PC-9 (cell line): Measurements from ENCODE around the gene ME3. TPM values are rescaled to one million over a fixed set of nuclear protein-coding genes. Genes with fewer than 3 reads are reported as not detected.

Source experiments
- BruUV-seq: library from RNA; stranded (reverse); fragments of 400-500 nt; replicated peaks from 2 replicates; lab custom pipeline; 2021; lab: Mats Ljungman, UMichigan
- CTCF ChIA-PET: fragments of 300-600 bp; sonication (Branson Sonifier 250); formaldehyde crosslinking; loops from one replicate; lab custom pipeline; 2022; ENCODE audit warnings: antibody characterized with exemption; lab: Charles Lee
- POLR2A ChIA-PET: fragments of 300-600 bp; sonication (Branson Sonifier 250); formaldehyde crosslinking; loops from one replicate; lab custom pipeline; 2022; ENCODE audit warnings: antibody characterized with exemption; ENCODE audit not compliant: unreplicated experiment; lab: Charles Lee
- DNase-seq, 2 experiments: peaks; one replicate each; pipeline versions ENCODE4 v3.0.0 to v3.0.0-alpha.2; 2015 to 2022; ENCODE audit warnings: mixed read lengths in 1 of 2
- H2AFZ ChIP-seq: fragments of 200-600 bp; sonication (generic); 2 replicates; pipeline ENCODE4 v1.8.1; 2017; ENCODE audit warnings: antibody characterized with exemption
- H3F3A ChIP-seq: fragments of 200-600 bp; sonication (generic); 2 replicates; pipeline ENCODE4 v1.8.1; 2017; ENCODE audit warnings: antibody characterized with exemption, mild to moderate bottlenecking, low read depth; ENCODE audit not compliant: insufficient read depth
- H3K27ac ChIP-seq: fragments of 200-600 bp; sonication (generic); 2 replicates; pipeline ENCODE4 v1.6.1; 2016; ENCODE audit warnings: mixed run types
- H3K27me3 ChIP-seq: fragments of 200-600 bp; sonication (generic); 2 replicates; pipeline ENCODE4 v1.6.1; 2016; ENCODE audit warnings: low read depth, mixed run types; ENCODE audit not compliant: insufficient read depth
- H3K36me3 ChIP-seq: fragments of 200-600 bp; sonication (generic); 2 replicates; pipeline ENCODE4 v1.6.1; 2016; ENCODE audit warnings: low read depth, mixed run types
- H3K4me1 ChIP-seq: fragments of 200-600 bp; sonication (generic); replicated peaks from 2 replicates; pipeline ENCODE4 v1.6.1; 2016; ENCODE audit warnings: mixed run types; ENCODE audit not compliant: insufficient read depth
- H3K4me2 ChIP-seq: fragments of 200-600 bp; sonication (generic); 2 replicates; pipeline ENCODE4 v1.6.1; 2017; ENCODE audit warnings: mixed run types
- H3K4me3 ChIP-seq: fragments of 200-600 bp; sonication (generic); 2 replicates; pipeline ENCODE4 v1.6.1; 2016; ENCODE audit warnings: mixed run types
- H3K79me2 ChIP-seq: fragments of 200-600 bp; sonication (generic); 2 replicates; pipeline ENCODE4 v1.6.1; 2017; ENCODE audit warnings: low read depth, mixed run types
- H3K9me2 ChIP-seq: fragments of 200-600 bp; sonication (generic); 2 replicates; pipeline ENCODE4 v1.8.1; 2017; ENCODE audit warnings: mild to moderate bottlenecking; ENCODE audit not compliant: insufficient read depth
- H3K9me3 ChIP-seq: fragments of 200-600 bp; sonication (generic); 2 replicates; pipeline ENCODE4 v1.8.1; 2016; ENCODE audit warnings: low read depth; ENCODE audit not compliant: insufficient read depth
- H4K20me1 ChIP-seq: fragments of 200-600 bp; sonication (generic); 2 replicates; pipeline ENCODE4 v1.8.1; 2017; ENCODE audit not compliant: insufficient read depth
- EZH2 ChIP-seq: fragments of 200-600 bp; sonication (generic); IDR thresholded peaks from 2 replicates; pipeline ENCODE4 v1.8.0; 2017; ENCODE audit warnings: antibody characterized with exemption, low read depth
- intact Hi-C: fragments of 100-400 bp; cut with micrococcal nuclease; formaldehyde crosslinking; loops from one replicate; pipeline ENCODE4 v1.10.0; 2022; ENCODE audit not compliant: unreplicated experiment
- total RNA-seq: library from RNA; stranded (reverse); gene quantifications from 2 replicates; pipeline ENCODE4 v1.2.3, GENCODE V29; 2021
- TF ChIP-seq, protein P1 (sequence below): fragments of 200-600 bp; sonication (generic); conservative IDR thresholded peaks from 2 replicates; pipeline ENCODE4 v1.6.1; 2017; ENCODE audit warnings: mixed run types, antibody characterized with exemption, mild to moderate bottlenecking, moderate library complexity

Gene ME3
- total RNA-seq, 1 experiment from 2014 or later: 34.0 TPM

DNA sequence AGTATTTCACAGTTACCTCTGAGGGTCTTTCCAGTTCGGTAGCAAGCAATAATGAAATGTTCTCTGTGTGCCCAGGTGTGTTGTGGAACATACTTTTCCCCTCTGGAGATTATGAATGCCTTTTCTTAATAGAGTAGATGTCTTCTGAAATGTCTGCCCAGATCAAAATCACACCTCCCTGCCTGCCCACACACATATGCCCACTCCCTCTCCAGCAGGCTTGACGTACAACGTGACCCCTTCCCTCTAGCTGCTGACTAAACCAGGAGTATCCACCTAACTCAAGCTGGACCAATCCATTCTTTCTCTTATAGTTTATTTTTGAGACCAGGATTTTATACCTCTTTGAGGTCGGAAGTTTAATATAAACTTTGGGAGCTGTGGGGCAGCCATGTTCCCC lies 48.7 kb downstream of the ME3 start:
- H3K9me2 ChIP-seq: no peaks in the 10 kb centered on the region
- no peak overlapping the region for H3K4me2 ChIP-seq
- H3K4me3 ChIP-seq: no peak overlapping the region
- no peak overlapping the region for H2AFZ ChIP-seq
- ChIA-PET CTCF (no interaction called here), POLR2A (no interaction called here)
- H3K9me3 ChIP-seq: 0 out of 2 replicates have a peak, but pooled peaks cover 4% of the 10 kb centered on the region
- H3K36me3 ChIP-seq: no peaks in the 10 kb centered on the region
- H3F3A ChIP-seq: no peaks in the 10 kb centered on the region
- DNase-seq: no peak
- TF ChIP-seq, protein P1, sequence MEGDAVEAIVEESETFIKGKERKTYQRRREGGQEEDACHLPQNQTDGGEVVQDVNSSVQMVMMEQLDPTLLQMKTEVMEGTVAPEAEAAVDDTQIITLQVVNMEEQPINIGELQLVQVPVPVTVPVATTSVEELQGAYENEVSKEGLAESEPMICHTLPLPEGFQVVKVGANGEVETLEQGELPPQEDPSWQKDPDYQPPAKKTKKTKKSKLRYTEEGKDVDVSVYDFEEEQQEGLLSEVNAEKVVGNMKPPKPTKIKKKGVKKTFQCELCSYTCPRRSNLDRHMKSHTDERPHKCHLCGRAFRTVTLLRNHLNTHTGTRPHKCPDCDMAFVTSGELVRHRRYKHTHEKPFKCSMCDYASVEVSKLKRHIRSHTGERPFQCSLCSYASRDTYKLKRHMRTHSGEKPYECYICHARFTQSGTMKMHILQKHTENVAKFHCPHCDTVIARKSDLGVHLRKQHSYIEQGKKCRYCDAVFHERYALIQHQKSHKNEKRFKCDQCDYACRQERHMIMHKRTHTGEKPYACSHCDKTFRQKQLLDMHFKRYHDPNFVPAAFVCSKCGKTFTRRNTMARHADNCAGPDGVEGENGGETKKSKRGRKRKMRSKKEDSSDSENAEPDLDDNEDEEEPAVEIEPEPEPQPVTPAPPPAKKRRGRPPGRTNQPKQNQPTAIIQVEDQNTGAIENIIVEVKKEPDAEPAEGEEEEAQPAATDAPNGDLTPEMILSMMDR: no peak
- TF ChIP-seq EZH2: no peak
- no peaks in the 10 kb centered on the region for H3K27me3 ChIP-seq
- H3K4me1 ChIP-seq: no peaks in the 10 kb centered on the region
- TSS peak; percentile 50 for BruUV-seq
- H4K20me1 ChIP-seq: no peaks in the 10 kb centered on the region
- intact Hi-C loops: loop anchor here (1.0 kb wide), 1 partner anchor 126 kb away; no protein-coding TSS in a partner anchor
- no peaks in the 10 kb centered on the region for H3K79me2 ChIP-seq
- no peak overlapping the region for H3K27ac ChIP-seq

DNA sequence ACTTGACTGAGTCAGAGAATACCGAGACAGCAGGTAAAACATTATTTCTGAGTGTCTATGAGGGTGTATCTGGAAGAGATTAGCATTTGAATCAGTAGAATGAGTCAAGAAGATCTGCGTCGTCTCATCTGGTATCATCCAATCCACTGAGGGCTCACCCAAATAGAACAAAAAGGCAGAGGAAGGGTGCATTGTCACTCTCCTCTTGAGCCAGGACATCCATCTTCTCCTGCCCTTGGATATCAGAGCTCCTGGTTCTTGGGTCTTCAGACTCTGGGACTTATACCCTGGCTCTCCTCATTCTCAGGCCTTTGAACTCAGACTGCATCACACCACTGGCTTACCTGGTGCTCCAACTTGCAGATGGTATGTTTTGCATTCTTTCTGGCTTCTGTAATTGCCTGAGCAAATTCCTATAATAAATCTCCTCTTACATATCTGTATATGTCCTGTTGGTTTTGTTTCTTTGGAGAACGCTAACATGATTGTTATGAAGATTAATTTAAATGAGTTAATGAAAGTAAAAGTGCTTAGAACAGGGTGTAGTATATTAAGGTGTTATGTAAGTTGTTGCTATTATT lies 49.3 kb downstream of the ME3 start:
- BruUV-seq: no TSS peak
- TF ChIP-seq EZH2: no peak
- TF ChIP-seq, protein P1: no peak
- CTCF ChIA-PET: interaction anchor here (0.6 kb wide), 1 partner anchor 701 kb away, joined by 5 read pairs; no protein-coding TSS in a partner anchor
- no peaks in the 10 kb centered on the region for H4K20me1 ChIP-seq
- H3K27me3 ChIP-seq: no peaks in the 10 kb centered on the region
- H3K9me2 ChIP-seq: no peaks in the 10 kb centered on the region
- H3F3A ChIP-seq: no peaks in the 10 kb centered on the region
- POLR2A ChIA-PET: interaction anchor here (0.7 kb wide), 1 partner anchor 113 kb away, joined by 3 read pairs; no protein-coding TSS in a partner anchor
- H3K79me2 ChIP-seq: no peaks in the 10 kb centered on the region
- no peaks in the 10 kb centered on the region for H3K4me1 ChIP-seq
- H3K4me3 ChIP-seq: no peak overlapping the region
- DNase-seq: peak; percentile 23 to 73
- no peak overlapping the region for H3K27ac ChIP-seq
- intact Hi-C loops: loop anchor here (1.0 kb wide), 1 partner anchor 126 kb away; no protein-coding TSS in a partner anchor
- H3K9me3 ChIP-seq: 0 out of 2 replicates have a peak, but pooled peaks cover 4% of the 10 kb centered on the region
- no peak overlapping the region for H2AFZ ChIP-seq
- no peak overlapping the region for H3K4me2 ChIP-seq
- H3K36me3 ChIP-seq: no peaks in the 10 kb centered on the region

DNA sequence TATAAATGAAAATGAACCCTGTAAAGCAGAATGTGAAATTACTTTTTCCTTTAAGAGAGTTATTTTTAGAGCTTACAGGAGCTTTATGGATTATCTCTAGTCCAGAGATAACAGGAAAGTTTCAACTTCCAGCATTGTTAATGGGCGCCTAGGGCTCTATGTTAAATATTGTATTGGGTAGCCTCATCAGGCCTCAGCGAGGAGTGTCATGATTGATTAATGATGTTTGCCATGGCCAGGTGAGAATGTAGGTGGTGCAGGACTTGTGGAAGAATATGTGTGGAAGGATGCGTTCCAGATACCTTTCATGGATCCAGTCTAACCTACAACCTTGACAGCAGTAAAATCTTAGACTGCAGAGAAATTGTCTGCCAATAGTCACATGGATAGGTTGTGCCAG lies 50.6 kb downstream of the ME3 start:
- no peak for DNase-seq
- Histone ChIP-seq H3K9me3 (0 out of 2 replicates have a peak, but pooled peaks cover 4% of the 10 kb centered on the region), H3K36me3 (no peaks in the 10 kb centered on the region), H3K4me1 (no peaks in the 10 kb centered on the region), H3K4me3 (no peak overlapping the region), H3K27me3 (no peaks in the 10 kb centered on the region), H3F3A (no peaks in the 10 kb centered on the region), H3K27ac (no peak overlapping the region), H3K4me2 (no peak overlapping the region), H3K9me2 (no peaks in the 10 kb centered on the region), H2AFZ (no peak overlapping the region), H3K79me2 (no peaks in the 10 kb centered on the region), H4K20me1 (no peaks in the 10 kb centered on the region)
- BruUV-seq: no TSS peak
- ChIA-PET CTCF (no interaction called here), POLR2A (no interaction called here)
- intact Hi-C loops: no loop called here
- TF ChIP-seq EZH2: no peak
- TF ChIP-seq, protein P1: no peak
